ENCODE measurements around the gene ST14.

ST14 gene

GRCh38 chr11:130145975-130146776, 13.4 kb upstream of the ST14 start:
- TF ChIP-seq, protein P1, sequence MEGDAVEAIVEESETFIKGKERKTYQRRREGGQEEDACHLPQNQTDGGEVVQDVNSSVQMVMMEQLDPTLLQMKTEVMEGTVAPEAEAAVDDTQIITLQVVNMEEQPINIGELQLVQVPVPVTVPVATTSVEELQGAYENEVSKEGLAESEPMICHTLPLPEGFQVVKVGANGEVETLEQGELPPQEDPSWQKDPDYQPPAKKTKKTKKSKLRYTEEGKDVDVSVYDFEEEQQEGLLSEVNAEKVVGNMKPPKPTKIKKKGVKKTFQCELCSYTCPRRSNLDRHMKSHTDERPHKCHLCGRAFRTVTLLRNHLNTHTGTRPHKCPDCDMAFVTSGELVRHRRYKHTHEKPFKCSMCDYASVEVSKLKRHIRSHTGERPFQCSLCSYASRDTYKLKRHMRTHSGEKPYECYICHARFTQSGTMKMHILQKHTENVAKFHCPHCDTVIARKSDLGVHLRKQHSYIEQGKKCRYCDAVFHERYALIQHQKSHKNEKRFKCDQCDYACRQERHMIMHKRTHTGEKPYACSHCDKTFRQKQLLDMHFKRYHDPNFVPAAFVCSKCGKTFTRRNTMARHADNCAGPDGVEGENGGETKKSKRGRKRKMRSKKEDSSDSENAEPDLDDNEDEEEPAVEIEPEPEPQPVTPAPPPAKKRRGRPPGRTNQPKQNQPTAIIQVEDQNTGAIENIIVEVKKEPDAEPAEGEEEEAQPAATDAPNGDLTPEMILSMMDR (IDR thresholded peaks at IDR 0.05; ENCODE audit: insufficient read depth, low read length), result no peak
- TF ChIP-seq SPI1 (IDR thresholded peaks at IDR 0.05; ENCODE audit: borderline replicate concordance, low read depth) (no peak), GABPA (IDR thresholded peaks at IDR 0.05; ENCODE audit: low read depth) (no peak), POLR2AphosphoS5 (IDR thresholded peaks at IDR 0.05; ENCODE audit: low read depth) (no peak)
- TF ChIP-seq, protein P2, sequence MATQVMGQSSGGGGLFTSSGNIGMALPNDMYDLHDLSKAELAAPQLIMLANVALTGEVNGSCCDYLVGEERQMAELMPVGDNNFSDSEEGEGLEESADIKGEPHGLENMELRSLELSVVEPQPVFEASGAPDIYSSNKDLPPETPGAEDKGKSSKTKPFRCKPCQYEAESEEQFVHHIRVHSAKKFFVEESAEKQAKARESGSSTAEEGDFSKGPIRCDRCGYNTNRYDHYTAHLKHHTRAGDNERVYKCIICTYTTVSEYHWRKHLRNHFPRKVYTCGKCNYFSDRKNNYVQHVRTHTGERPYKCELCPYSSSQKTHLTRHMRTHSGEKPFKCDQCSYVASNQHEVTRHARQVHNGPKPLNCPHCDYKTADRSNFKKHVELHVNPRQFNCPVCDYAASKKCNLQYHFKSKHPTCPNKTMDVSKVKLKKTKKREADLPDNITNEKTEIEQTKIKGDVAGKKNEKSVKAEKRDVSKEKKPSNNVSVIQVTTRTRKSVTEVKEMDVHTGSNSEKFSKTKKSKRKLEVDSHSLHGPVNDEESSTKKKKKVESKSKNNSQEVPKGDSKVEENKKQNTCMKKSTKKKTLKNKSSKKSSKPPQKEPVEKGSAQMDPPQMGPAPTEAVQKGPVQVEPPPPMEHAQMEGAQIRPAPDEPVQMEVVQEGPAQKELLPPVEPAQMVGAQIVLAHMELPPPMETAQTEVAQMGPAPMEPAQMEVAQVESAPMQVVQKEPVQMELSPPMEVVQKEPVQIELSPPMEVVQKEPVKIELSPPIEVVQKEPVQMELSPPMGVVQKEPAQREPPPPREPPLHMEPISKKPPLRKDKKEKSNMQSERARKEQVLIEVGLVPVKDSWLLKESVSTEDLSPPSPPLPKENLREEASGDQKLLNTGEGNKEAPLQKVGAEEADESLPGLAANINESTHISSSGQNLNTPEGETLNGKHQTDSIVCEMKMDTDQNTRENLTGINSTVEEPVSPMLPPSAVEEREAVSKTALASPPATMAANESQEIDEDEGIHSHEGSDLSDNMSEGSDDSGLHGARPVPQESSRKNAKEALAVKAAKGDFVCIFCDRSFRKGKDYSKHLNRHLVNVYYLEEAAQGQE (IDR thresholded peaks at IDR 0.05; ENCODE audit: insufficient replicate concordance, low read depth), result no peak
- DNase-seq (ENCODE audit: low read depth in 1 of 2, low spot score in 1 of 2), result no peak
- H3K27ac ChIP-seq (replicated peaks), result peak overlapping the region; percentile 29
- no peaks in the 10 kb centered on the region for H3K27me3 ChIP-seq (ENCODE audit: insufficient read depth, poor library complexity, severe bottlenecking)
- no peak overlapping the region for H3K4me3 ChIP-seq (replicated peaks; ENCODE audit: insufficient read depth, low read length)

- Histone ChIP-seq H3K27ac (replicated peaks) (peak overlapping the region; percentile 29), H3K4me3 (replicated peaks; ENCODE audit: insufficient read depth, low read length) (no peak overlapping the region), H3K27me3 (ENCODE audit: insufficient read depth, poor library complexity, severe bottlenecking) (no peaks in the 10 kb centered on the region)
- TF ChIP-seq SPI1 (IDR thresholded peaks at IDR 0.05; ENCODE audit: borderline replicate concordance, low read depth), result peak; percentile 95
- TF ChIP-seq POLR2AphosphoS5 (IDR thresholded peaks at IDR 0.05; ENCODE audit: low read depth), result no peak; the same call in 1 of the 2 replicates
- peak; percentile 47 to 90 for DNase-seq (ENCODE audit: low read depth in 1 of 2, low spot score in 1 of 2)
Observed at GRCh38 chr11:130146796-130147195, 12.8 kb upstream of the ST14 start.

DNA sequence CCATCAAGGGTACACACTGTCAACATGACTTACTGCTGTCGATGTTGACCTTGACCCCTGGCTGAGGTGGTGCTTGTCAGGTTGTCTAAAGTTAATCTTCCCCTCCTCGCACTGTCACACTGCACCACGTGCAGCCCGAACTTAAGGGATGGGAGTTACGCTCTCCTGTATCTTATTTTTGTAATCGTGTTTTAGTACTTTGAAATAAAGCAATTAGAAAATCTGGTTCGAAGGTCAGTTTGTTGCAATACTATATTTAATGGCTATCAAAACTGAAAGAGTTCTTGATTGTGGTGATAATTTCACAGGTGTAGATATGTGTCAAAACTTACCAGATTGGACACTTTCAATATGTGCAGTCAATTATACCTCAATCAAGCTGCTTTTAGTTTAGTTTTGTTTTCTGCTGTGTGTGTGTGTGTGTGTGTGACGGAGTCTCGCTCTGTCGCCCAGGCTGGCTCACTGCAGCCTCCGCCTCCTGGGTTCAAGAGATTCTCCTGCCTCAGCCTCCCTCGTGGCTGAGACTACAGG, 10.7 kb upstream of the ST14 start:
- Histone ChIP-seq H3K4me3 (replicated peaks; ENCODE audit: insufficient read depth, low read length) (no peak overlapping the region), H3K27me3 (ENCODE audit: insufficient read depth, poor library complexity, severe bottlenecking) (no peaks in the 10 kb centered on the region), H3K27ac (replicated peaks) (no peak overlapping the region)
- no peak for DNase-seq (ENCODE audit: low read depth in 1 of 2, low spot score in 1 of 2)
- TF ChIP-seq, protein P2 (IDR thresholded peaks at IDR 0.05; ENCODE audit: insufficient replicate concordance, low read depth), result no peak
- TF ChIP-seq SPI1 (IDR thresholded peaks at IDR 0.05; ENCODE audit: borderline replicate concordance, low read depth) (no peak), POLR2AphosphoS5 (IDR thresholded peaks at IDR 0.05; ENCODE audit: low read depth) (no peak), GABPA (IDR thresholded peaks at IDR 0.05; ENCODE audit: low read depth) (no peak)
- TF ChIP-seq, protein P1 (IDR thresholded peaks at IDR 0.05; ENCODE audit: insufficient read depth, low read length), result no peak

- no peak overlapping the region for H3K27ac ChIP-seq (replicated peaks)
- DNase-seq (ENCODE audit: low read depth in 1 of 2, low spot score in 1 of 2), result no peak
- TF ChIP-seq, protein P2 (IDR thresholded peaks at IDR 0.05; ENCODE audit: insufficient replicate concordance, low read depth), result no peak
- TF ChIP-seq, protein P1 (IDR thresholded peaks at IDR 0.05; ENCODE audit: insufficient read depth, low read length), result no peak
- TF ChIP-seq POLR2AphosphoS5 (IDR thresholded peaks at IDR 0.05; ENCODE audit: low read depth) (no peak), SPI1 (IDR thresholded peaks at IDR 0.05; ENCODE audit: borderline replicate concordance, low read depth) (no peak), GABPA (IDR thresholded peaks at IDR 0.05; ENCODE audit: low read depth) (no peak)
Observed at GRCh38 chr11:130150790-130151189, 8.8 kb upstream of the ST14 start.

More at GRCh38 chr11:130150790-130151189, 8.8 kb upstream of the ST14 start:
- no peak overlapping the region for H3K4me3 ChIP-seq (replicated peaks; ENCODE audit: insufficient read depth, low read length)
- no peaks in the 10 kb centered on the region for H3K27me3 ChIP-seq (ENCODE audit: insufficient read depth, poor library complexity, severe bottlenecking)
